Measurements from ENCODE around the gene CAPZB.

CAPZB gene

DNA sequence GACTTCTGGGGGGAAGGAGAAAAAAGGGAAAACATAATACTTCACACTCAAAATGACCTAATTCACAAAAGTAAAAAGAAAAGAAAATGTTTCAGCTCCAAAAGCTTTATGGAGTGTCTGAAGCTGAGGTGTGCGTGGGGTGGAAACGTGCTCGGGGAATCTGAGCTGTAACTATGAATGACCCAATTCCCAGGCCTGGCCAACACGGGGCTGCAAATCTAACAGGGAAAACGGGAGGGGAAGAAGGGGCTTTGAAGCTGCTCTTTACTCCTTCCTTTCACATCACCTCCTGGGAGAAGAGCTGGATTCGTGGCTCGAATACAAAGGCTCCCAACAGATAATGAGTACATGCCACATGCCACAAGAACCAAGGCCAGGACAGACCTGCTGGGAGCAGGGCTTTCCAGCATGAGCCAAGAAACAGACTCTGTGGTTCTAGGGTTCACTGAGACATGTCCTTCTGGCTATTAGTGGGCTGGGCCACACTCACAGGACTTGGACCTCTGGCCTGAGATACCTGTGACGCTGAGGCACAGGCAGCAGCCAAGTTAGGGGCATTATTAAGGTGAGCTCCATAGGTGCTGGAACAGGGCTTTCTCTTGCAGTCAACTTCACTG is 121.7 kb downstream of the CAPZB start:
- DNase-seq = no peak

DNA sequence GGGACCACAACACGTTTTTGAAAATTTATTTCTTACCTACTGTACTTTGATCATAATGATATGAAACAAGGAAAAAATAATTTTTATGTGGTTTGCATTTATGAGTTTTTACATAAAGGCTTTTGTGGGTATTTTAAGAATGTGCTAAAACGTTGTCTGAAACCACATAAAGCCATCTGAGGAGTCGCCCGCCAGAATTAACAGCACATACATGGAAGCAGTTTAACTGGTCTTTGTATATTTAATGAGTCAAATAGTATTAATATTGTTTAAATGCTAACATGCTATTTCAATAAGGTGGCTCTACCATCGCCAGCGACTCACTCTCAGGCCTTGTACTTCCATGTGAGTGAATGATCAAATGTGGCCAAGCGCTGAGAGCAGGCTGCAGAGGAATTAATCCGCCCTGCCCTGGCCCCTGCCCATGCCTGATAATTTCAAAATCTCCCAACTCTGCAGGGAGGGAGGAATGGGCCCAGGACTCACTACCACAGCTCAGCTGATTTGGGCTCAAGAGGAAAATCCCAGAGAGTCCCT is 123.7 kb downstream of the CAPZB start:
- DNase-seq = no peak

DNA sequence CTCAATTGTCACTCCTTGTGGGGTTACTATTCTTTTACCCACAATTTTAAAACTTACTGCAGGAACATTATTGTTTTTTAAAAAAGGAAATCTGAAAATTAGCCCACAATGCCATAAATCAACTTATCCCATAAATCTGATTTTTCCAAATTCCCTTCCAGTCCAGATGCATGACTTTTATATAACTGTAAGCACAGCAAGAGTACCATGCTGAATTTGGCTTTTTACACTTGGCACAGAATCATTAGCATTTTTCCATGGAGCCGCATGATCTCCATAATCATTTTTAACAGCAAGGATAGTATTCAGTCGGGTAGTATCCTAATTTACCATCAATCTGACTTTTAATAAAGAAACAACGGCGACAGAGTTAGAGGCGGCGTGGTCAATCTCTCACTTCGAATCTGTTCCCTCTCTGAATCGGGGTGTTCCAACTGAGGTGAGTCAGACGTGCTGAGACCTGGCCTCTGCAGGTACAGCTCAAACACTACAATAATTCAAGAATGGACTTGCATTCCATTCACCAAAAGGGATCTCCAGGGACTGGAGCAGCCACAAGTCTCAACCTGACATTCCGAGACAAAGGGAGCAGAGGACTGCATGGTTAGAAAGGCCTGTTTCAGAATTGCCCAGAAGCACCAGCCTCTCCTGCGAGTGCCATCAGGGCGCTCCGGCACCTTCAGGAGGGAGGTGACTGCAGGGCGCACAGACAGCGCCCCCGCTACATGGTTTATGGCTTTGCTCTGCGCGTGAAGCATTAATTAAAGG is 124.3 kb downstream of the CAPZB start:
- no peak for DNase-seq

DNA sequence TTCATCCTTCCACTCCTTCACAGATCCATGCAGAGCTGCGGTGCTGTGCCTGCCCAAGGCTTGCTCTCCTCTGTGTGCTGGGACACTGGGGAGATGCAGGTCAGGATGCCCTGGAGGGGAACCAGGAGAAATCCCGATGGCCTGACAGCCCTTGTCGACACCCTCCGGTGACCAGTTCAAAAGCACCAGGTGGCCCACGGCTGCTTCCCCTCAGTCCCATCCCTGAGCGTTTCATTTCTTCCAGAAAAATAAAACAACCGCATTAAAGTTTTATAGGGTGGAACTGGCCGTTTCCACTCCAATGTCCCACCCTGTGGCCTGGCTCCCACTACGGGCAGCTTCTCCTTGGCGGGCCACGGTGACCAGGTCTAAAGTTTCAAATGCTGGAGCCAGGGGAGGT is 124.9 kb downstream of the CAPZB start:
- DNase-seq = no peak

DNA sequence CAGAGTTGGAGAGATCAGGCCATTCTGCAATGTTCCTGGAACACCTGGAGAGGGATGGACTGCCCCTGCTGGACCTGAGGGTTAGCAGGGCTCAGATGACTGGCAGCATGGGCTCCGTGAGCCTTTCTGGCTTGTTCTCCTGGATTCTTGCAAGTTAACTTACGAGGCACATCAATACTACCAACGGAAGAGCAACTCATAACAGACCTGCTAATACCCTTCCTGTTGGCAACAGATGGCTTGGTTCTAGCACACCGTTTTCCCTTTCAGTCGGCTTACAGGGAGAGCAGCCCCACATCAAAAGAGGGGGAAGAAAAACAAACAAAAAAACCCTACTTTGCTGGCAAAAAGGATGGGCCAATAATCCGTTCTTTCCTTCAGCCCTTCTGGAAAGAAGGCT is 125.3 kb downstream of the CAPZB start:
- DNase-seq = no peak

DNA sequence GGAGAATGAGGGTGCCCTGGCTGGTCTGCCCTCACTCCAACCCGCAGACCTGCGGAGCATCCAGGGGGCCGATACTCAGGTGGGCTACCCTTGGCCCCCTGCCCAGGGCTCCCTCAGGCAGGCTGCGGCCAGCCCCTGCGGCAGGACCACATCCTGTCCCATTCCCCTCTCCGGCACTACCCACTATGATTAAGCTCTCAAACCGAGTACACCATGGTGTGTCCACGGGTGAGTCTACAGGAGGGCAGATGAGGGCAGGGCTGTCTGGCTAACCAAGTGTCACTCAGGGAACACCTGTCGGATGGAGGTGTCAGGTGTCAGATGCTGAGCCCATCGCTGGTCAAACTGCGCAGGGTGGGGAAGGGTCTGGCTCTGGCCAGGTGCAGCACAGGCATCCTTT is 126.0 kb downstream of the CAPZB start:
- DNase-seq = no peak

DNA sequence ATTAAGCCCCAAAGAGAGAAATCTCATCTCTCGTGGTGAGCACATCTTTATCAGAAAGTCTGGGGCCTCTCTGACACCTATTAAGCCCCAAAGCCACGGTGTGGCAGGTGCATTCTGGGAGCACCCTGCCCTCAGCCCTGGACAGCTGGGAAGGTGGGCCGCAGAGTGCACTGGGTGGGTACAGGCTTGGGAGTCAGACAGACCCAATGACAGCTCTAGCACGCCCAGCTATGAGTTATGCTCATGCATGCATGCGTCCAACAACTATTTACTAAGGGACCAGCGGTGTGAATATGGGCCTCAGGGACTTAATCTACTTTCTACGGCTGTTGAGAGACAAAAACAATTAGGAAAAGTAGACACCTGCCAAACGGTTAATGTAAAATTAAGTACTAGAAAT is 126.6 kb downstream of the CAPZB start:
- no peak for DNase-seq

DNA sequence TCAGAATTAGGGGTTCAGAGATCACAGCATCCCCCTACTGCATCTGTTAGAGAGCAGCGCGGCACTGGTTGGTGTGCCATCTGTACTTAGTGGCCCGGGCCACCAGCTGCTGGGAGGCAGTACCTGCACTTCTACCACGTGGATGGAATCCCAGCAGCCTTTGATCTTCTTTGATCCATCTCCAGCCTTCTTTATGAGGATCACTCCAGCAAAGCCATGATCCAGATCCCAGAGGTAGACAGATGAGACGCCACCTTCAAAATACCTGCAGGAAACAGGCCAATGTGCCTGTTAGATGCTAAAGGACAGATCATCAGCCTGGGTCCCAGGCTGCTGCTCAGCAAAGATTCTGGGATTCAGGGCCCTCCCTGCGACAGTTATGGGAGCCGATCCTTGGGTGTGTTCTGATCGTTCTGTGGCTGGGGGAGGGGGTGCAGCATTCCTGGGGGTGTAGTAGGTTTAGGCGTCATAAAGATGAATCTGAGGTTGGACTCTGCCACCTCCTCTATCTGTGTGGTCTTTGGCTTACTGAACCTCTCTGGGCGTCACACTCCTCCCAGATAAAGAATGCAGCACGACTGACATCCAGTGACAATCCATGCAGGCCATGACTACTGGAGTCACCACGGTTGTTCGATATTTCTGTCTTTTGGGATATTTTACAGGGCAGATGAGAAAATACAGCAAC is 127.9 kb downstream of the CAPZB start:
- no peak for DNase-seq

DNA sequence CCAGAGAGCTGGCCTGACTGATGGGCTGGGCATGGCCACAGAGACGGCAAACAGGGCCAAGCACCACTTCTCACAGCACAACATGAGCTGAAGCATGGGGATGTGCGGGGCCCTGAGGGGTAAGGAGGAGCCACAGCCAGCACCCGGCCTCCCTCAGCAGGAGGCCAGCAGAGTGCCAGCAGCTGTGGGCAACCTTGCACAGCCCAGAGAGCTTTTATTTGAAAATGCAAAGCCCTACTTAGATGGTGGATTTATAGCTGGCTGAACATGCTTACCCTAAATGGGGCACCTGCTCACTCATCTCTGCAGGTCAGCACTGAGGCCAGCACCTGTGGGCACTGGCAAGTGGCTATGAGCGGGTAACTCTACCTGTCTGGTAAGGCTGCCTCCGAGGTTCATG is 129.1 kb downstream of the CAPZB start:
- no peak for DNase-seq

DNA sequence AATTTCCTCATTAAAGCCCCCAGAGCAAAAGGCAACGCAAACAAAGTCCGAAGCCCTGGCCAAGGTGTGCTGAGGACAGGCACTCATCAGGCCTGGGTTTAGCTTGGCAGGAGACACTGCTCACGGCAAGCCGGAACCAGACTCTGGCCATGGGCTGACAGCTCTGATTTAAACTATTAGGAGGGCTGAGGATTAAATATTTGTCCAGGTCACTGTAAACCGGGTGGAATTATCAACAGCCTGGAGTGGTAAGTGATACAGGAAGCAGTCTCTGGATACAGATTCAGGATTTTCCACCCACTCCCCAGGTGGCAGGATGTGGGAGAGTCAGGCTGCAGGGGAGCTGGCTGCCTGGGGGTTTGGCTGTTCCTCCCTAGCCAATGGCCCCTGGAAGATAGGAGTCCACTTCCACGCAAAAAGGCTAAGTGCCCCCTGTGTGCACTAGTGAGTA is 130.8 kb downstream of the CAPZB start:
- no peak for DNase-seq

DNA sequence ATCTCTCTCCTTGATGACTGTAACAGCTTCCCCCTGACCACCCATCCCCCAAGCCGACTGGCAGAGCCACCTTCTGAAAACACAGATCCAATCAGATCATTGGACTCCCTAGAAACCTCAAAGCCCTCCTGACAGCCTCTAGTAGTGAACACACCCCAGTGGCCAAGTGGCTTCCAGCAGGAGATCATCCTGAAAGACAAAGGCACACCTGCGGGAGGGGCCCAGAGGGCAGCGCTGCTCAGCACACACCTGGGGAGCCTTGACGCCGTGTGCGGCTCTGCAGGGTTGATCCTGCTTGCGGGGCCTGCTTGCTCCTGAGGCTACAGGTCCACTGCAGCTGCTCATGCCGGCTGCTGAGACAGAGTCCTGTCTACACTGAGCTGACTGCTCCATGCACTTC is 131.7 kb downstream of the CAPZB start:
- no peak for DNase-seq

DNA sequence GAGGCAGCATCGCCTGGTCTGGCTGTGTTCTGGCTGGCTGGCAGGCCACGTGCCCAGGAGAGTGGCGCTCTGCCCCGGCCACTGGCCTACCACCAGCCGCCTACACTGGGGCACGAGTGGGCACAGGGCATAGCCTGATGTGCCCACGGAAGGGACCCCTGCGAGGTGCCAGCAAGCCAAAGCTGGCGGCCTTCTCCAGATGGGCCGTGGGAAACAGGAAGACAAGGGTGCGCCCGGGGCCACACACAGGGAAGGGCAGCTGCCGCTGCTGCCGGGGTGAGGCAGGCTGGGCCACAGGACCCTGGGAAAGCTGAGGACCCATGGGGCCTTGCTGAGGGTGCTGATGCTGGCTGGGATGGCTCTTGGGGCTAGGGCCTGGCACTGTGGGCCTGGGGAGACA is 132.5 kb downstream of the CAPZB start:
- no peak for DNase-seq

DNA sequence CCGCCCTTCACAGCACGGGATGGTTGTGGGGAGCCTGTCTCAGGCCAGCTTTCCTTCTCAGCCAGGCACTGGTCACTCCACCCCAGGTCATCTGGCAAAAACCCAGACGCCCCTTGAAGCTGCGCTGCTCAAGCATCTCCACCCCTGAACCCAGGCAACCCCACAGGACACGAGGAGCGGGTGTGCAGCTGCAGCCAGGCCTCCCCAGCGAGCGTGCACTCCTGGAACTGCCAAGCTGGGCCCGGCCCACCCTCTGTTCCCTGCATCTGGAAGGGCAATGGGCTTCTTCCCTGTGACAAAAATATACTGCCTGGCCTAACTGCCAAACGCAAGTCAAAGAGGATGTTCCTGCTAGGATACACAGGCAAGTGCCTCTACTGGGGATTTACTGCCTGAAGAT is 133.5 kb downstream of the CAPZB start:
- DNase-seq = no peak

DNA sequence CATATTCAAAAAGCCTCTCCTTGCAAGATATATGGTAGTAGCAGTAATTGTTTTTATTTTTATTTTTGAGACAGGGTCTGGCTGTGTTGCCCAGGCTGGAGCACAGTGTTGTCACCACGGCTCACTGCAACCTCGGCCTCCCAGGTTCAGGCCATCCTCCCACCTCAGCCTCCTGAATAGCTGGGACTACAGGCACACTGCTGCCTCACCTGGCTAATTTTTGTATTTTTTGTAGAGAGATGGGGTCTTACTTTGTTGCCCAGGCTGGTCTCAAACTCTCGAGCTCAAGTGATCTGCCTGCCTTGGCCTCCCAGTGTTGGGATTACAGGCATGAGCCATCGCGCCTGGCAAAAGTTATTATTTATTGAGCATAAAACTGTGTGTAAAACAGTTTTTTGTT is 134.8 kb downstream of the CAPZB start:
- DNase-seq = no peak

DNA sequence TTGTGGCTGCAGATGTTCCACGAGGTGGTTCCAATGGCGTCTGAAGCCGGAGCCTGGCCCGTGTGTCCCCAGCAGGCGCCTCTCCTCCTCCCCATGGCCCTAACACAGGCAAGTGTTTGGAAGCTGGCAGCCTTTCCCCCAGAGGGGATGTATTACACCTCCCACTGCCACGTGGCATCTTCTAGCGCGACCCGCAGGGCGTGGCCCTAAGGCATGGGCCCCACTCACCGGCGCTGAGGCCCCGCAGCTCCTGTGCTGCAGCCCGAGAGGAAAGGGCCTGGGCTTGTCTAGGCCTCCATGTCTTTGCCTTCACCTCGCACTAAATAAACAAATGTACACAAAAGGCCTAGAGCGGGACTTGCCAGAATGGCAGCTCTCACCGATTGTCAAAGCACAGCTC is 135.3 kb downstream of the CAPZB start:
- no peak for DNase-seq

DNA sequence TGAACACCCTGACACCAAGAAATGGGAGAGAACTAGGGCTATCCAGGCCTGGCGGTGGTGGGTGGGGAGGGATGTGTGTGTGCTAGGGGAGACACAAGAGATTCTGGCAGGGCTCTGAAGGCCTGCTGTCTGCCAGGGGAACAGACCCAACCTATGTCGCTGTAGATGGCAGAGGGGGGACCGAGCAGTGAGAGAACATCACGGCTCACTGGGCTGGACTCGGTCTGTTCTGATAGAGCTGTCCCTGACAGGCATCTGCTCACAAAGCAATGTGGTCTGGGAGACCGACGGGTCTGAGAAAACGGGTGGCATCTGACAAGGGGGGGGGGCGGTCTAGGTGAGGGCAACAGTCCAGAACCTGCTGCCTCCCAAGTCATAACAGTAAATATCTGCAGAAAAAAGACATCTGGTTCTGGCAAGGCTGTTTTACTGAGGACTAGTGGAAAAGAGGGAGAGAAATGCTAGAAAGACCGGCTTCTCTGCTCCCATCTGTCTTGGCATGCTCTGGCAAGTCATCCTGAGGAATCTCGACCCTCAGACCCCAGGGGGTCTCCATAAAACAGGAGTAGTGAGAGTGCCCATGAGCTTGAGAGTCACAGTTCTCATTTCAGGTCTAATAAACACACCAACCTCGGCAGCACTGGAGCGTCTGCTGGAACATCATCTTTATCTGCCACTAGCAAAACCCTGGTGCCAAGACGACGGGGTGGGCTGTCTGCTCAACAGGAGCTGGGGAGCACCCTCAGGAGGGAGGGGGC is 136.7 kb downstream of the CAPZB start:
- DNase-seq = no peak

DNA sequence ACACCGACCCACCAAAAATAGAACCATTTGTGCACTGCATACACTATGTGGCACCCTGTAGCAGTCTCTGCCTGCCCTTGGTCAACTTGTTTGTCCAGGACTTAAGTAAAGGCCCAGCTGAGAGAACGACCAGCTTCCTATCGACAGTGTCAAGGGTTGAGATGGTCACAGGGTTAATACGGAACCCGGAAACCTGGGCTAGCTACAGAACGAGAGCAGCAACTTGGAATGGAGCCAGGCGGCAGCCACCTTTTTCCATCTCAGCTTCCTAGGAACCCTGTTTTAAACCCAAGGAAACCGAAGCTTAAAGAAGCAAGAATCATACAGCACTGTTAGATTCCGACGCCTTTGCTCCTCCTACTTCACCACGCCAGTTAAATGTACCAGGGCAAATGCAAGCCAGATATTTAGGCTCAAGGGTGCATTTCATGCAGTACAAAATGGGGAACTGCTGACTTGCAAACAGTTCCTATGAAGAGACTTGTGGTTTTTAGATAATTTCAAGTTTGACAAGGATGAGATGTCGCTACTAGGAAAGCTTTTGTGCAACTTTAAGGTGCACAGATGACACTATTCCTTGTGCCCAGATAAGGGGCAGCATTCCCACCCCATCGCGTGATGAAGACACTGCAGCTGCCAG is 137.7 kb downstream of the CAPZB start:
- no peak for DNase-seq

DNA sequence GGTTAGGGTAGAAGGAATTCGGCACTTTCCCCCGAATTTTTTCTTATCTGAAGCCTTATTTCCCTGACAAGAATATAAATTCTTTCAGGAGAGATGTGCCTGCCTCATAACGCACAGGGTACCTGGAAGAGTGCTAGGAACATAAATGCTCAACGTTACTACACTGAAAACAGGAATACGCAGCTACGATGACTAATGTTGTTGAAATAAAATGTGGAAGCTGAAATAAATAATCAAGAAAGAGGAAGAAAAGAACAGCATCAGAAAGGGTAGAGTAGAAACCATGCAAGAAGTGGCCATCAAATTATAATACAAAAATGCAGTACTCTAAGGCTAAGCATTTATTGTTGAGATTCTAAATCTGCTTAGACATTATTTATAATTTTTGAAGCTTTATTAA is 139.3 kb downstream of the CAPZB start:
- no peak for DNase-seq

DNA sequence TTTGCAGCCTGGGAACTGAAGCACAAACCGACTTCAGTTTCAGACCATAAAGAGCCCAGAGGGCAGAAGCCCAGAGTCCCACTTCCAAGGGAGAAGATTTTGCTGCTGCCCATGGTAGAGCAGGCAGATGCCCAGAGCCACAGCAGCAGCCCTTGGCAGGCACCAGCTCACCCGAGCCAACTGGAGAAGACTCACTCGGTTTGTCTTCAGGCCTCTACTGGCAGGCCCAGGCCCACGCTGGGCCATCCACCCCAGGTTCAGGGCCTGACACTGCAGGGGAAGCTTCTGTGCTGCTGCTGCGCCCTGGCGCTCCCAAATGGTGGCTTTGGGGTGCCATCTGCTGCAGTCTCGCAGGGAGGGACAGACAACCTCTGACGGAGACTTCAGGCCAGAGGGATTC is 139.9 kb downstream of the CAPZB start:
- DNase-seq = no peak

DNA sequence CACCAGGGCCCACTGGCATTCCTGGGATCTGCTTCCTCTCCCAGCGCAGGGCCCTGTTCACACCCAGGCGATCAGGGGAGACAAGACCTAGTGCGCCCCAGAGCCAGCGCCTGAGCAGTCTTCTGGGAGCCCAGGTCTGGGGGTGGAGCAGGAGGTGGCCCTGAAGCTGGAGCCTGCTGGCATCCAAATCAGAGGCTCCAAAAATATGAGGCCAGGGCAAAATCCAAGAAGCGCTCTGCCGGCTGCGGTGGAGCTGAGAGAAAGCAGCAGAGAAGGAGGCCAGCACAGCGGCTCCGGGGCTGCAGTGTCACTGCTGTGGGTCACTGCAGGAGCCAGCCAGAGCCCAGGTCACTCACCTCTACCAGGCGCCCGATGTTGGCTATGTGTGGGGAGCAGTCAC is 140.5 kb downstream of the CAPZB start:
- no peak for DNase-seq

DNA sequence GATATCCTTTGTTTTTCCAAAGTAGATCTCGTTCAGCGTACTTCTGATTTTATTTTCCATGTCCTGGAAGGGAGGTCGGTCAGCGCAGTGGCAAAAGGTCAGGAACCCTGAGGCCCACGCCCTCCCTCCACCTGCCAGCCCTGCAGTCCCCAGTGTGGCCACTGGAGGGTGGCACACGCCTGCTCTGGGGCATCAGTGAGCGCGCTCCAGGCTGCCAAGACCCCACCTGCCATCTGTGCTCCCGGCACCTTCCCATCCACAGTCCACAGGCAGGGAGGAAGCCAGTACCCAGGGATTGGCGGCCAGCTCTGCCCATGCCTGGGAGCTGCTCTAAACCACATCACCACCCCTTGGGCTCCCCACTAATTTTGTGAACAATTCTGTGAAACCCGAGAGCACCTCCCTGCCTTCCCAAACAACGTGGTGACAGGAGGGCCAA is 140.9 kb downstream of the CAPZB start:
- DNase-seq = peak; percentile 16

DNA sequence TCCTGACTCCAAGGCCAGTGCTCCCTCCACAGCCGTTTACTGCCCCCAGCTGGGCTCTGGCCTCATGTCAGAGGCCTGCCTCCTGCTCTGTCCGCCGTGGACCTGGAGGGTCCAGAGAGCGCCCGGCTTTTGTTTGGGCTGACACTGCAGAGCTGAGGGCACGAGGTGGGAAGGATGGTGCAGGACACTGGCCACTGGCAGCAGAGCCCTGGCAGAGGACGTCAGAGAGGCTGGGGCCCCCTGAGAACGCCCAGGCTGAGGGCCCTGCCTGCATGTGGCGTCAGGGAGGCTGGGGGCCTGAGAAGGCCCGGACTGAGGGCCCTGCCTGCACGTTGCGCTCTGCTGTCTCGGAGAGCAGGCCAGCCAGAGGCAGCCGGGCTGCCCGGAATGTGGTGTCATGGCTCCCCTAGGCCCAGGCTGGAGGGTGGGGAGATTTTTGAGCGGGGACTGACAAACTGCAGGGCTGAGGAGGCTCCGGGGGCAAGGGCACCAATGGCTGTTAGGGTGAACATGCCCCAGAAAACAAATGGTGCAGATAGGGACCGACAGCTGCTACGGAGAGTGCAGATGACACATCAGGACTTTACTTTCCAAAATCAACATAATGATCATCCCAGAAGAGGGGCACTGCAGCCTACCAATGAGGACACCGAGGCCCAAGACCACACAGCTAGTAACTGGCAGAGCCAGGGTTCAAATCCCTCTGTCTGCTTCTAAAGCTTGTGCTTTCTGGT is 141.6 kb downstream of the CAPZB start:
- DNase-seq = no peak

Measured in NCI-H226 (cell line).